HepG2 (cell line): Measurements from ENCODE around the gene MYOC. TPM values are rescaled to one million over a fixed set of nuclear protein-coding genes. Genes with fewer than 3 reads are reported as not detected.

Source experiments
- ATAC-seq: fragments of 200-7000 bp; cut with Tn5 transposase; 3 replicates; pipeline ENCODE4 v1.9.1; 2020; ENCODE audit warnings: mild to moderate bottlenecking, moderate library complexity
- BruUV-seq: library from RNA; stranded (reverse); fragments of 400-500 nt; replicated peaks from 2 replicates; lab custom pipeline; 2021; lab: Mats Ljungman, UMichigan
- CTCF ChIA-PET: fragments of 300-600 bp; formaldehyde crosslinking; extraction: SDS; loops from one replicate; lab custom pipeline; 2021; ENCODE audit warnings: low total read pairs, inconsistent platforms, low intra/inter-chr PET ratio; lab: Yijun Ruan, JAX
- POLR2A ChIA-PET: fragments of 350-600 bp; sonication (Branson Sonifier 250); formaldehyde crosslinking; loops from one replicate; lab custom pipeline; 2020; ENCODE audit warnings: antibody characterized with exemption, inconsistent platforms; lab: Yijun Ruan, JAX
- DNase-seq: peaks from one replicate; pipeline ENCODE4 v3.0.0-alpha.2; 2015; ENCODE audit warnings: low spot score
- FAIRE-seq: peaks from 3 replicates; lab custom pipeline; 2011; peaks lifted over from hg19 to GRCh38; lab: Jason Lieb, UNC
- H2AFZ ChIP-seq: one replicate; pipeline ENCODE4 v1.6.1; 2011; ENCODE audit warnings: low read length, inconsistent platforms
- H3K27ac ChIP-seq: fragments of 300-600 bp; 3 replicates; pipeline ENCODE4 v1.8.0; 2011; ENCODE audit warnings: mixed run types, mild to moderate bottlenecking, mixed read lengths, low read length, inconsistent platforms; ENCODE audit not compliant: insufficient read depth; ENCODE audit errors: extremely low read length
- H3K27me3 ChIP-seq, 2 experiments: fragments of 200-600 bp in 1 of 2; 2 replicates in 1 of 2; 3 replicates in 1 of 2; pipeline versions ENCODE4 v1.6.0 to v1.8.0; 2011; ENCODE audit warnings: low read length in 2 of 2, mild to moderate bottlenecking in 2 of 2, moderate library complexity in 2 of 2, inconsistent platforms in 1 of 2; ENCODE audit not compliant: insufficient read depth in 2 of 2, control insufficient read depth in 1 of 2
- H3K36me3 ChIP-seq, 2 experiments: fragments of 200-600 bp in 1 of 2; replicated peaks in 1 of 2; 2 replicates in 1 of 2; 3 replicates in 1 of 2; pipeline versions ENCODE4 v1.5.1 to v1.8.0; 2011; ENCODE audit warnings: low read length in 2 of 2, inconsistent platforms in 1 of 2; ENCODE audit not compliant: insufficient read depth in 2 of 2, control insufficient read depth in 1 of 2
- H3K4me1 ChIP-seq: 2 replicates; pipeline ENCODE4 v1.5.1; 2012; ENCODE audit warnings: low read length, inconsistent platforms; ENCODE audit not compliant: insufficient read depth
- H3K4me2 ChIP-seq: 2 replicates; pipeline ENCODE4 v1.6.0; 2011; ENCODE audit warnings: low read depth, low read length, inconsistent platforms
- H3K4me3 ChIP-seq, 3 experiments: fragments of 200-600 bp in 1 of 3; sonication (generic), shearing (Covaris generic) in 1 of 3; replicated peaks in 1 of 3; 2 replicates each; pipeline ENCODE4 v1.5.1; 2011 to 2016; ENCODE audit warnings: low read length in 3 of 3, inconsistent platforms in 2 of 3, low read depth in 2 of 3, mild to moderate bottlenecking in 2 of 3, control low read depth in 1 of 3, mixed read lengths in 1 of 3; ENCODE audit not compliant: insufficient read depth in 1 of 3
- H3K79me2 ChIP-seq: one replicate; pipeline ENCODE4 v1.6.1; 2011; ENCODE audit warnings: low read length, inconsistent platforms; ENCODE audit not compliant: insufficient read depth
- H3K9ac ChIP-seq: 2 replicates; pipeline ENCODE4 v1.6.0; 2011; ENCODE audit warnings: mild to moderate bottlenecking, low read depth, low read length, inconsistent platforms; ENCODE audit not compliant: insufficient read depth
- H3K9me3 ChIP-seq: 2 replicates; pipeline ENCODE4 v1.5.1; 2012; ENCODE audit warnings: mild to moderate bottlenecking, low read length
- H4K20me1 ChIP-seq: 2 replicates; pipeline ENCODE4 v1.6.0; 2011; ENCODE audit warnings: inconsistent platforms, mild to moderate bottlenecking, low read length, moderate library complexity; ENCODE audit not compliant: insufficient read depth
- CBX2 ChIP-seq, 2 experiments: fragments of 200-600 bp in 1 of 2; sonication (generic); formaldehyde crosslinking in 1 of 2; IDR thresholded peaks; 2 replicates each; pipeline versions ENCODE4 v1.7.0 to v1.8.1; 2018 to 2022; ENCODE audit warnings: low read depth in 2 of 2, low read length in 1 of 2, mild to moderate bottlenecking in 1 of 2, missing genetic modification reagents in 1 of 2
- DBP ChIP-seq: sonication (generic); formaldehyde crosslinking; IDR thresholded peaks from 2 replicates; pipeline ENCODE4 v1.4.0; 2020; ENCODE audit warnings: missing genetic modification reagents; ENCODE audit errors: not compliant biosample characterization
- JUND ChIP-seq: sonication (generic); formaldehyde crosslinking; IDR thresholded peaks from 2 replicates; pipeline ENCODE4 v1.8.0; 2022; ENCODE audit warnings: mild to moderate bottlenecking, missing genetic modification reagents
- TRIM24 ChIP-seq: sonication (generic); formaldehyde crosslinking; IDR thresholded peaks from 2 replicates; pipeline ENCODE4 v1.8.0; 2022; ENCODE audit warnings: mild to moderate bottlenecking, missing genetic modification reagents
- ZBTB7B ChIP-seq: sonication (generic); formaldehyde crosslinking; IDR thresholded peaks from 2 replicates; pipeline ENCODE4 v1.4.0; 2020; ENCODE audit warnings: missing genetic modification reagents
- ZNF180 ChIP-seq: sonication (generic); formaldehyde crosslinking; IDR thresholded peaks from 2 replicates; pipeline ENCODE4 v1.4.0; 2020; ENCODE audit warnings: low read depth, missing genetic modification reagents, borderline replicate concordance
- ZNF205 ChIP-seq: IDR thresholded peaks from 2 replicates; pipeline ENCODE4 v1.6.1; 2018; ENCODE audit warnings: missing biosample characterization, missing genetic modification reagents
- ZNF333 ChIP-seq: sonication (generic); formaldehyde crosslinking; IDR thresholded peaks from 2 replicates; pipeline ENCODE4 v1.4.0; 2020; ENCODE audit warnings: mild to moderate bottlenecking, missing genetic modification reagents, borderline replicate concordance
- ZNF44 ChIP-seq: sonication (generic); formaldehyde crosslinking; IDR thresholded peaks from 2 replicates; pipeline ENCODE4 v1.5.1; 2020; ENCODE audit warnings: mild to moderate bottlenecking, missing genetic modification reagents
- WGBS: methylation state at CpG from one replicate; pipeline ENCODE4 v1.1.6; 2017; ENCODE audit warnings: low lambda C conversion rate; 5-methylcytosine and 5-hydroxymethylcytosine counted together
- in situ Hi-C: cut with HindIII; loops from 2 replicates; pipeline ENCODE4 v1.10.0; 2017; ENCODE audit warnings: low pct_unique_long_range_greater_than_20kb; ENCODE audit not compliant: extremely low pct_ligation_motif_present
- intact Hi-C: fragments of 100-400 bp; cut with micrococcal nuclease; formaldehyde crosslinking; loops from one replicate; pipeline ENCODE4 v1.10.0; 2022; ENCODE audit not compliant: unreplicated experiment
- polyA plus RNA-seq, 8 experiments: library from polyadenylated mRNA; depleted of rRNA in 3 of 8; stranded (reverse) in 7 of 8; unstranded in 1 of 8; fragments of >200 nt; fragmentation: Illumina TruSeq in 4 of 8; extraction: Trizol in 4 of 8; gene quantifications; 2 replicates each; pipeline versions ENCODE4 v1.2.1 to v1.2.3, GENCODE V29; 2011 to 2016; ENCODE audit warnings: low read depth in 4 of 8, missing spikeins in 1 of 8, mixed read lengths in 1 of 8; ENCODE audit not compliant: insufficient read depth in 1 of 8
- total RNA-seq, 5 experiments: library from RNA; depleted of rRNA; stranded (reverse); fragments of >200 nt; fragmentation: Illumina TruSeq; extraction: Trizol; gene quantifications; 2 replicates each; pipeline ENCODE4 v1.2.3, GENCODE V29; 2016; ENCODE audit warnings: low read depth in 1 of 5

MYOC gene
- total and polyA plus RNA-seq, 2 of the 13 experiments (the other 11 are each of a cell fraction or from before 2014, with no cell fraction given) = not detected

- peaks cover 5% of the 10 kb centered on the region; the same call in 1 of the 2 replicates for H3K4me1 ChIP-seq
- WGBS = 45% methylated on average over 7 of the region's 7 CpGs
- FAIRE-seq = no peak
- H3K4me2 ChIP-seq = no peak within 1 kb of the TSS
- CTCF ChIA-PET = no interaction called here
- H3K9me3 ChIP-seq = no peaks in the 10 kb centered on the region
- ATAC-seq = no peak
- no peaks in the 10 kb centered on the region for H3K79me2 ChIP-seq
- H3K27me3 ChIP-seq = no peaks in the 10 kb centered on the region; a peak in 2 of 5 replicates
- TF ChIP-seq ZNF333 (no peak), ZBTB7B (CRISPR knock-in tag) (no peak), CBX2 (IDR thresholded peaks at IDR 0.05; ENCODE audit: low read depth, low read length) (no peak), CBX2 (CRISPR knock-in tag; IDR thresholded peaks at IDR 0.05; ENCODE audit: low read depth) (no peak), ZNF180 (no peak), DBP (CRISPR knock-in tag) (no peak), JUND (CRISPR knock-in tag) (no peak), ZNF44 (CRISPR knock-in tag) (no peak), ZNF205 (CRISPR knock-in tag) (no peak), TRIM24 (CRISPR knock-in tag) (no peak)
- BruUV-seq = no TSS peak
- no peak within 1 kb of the TSS for H3K4me3 ChIP-seq
- no peaks in the 10 kb centered on the region for H3K36me3 ChIP-seq
- H2AFZ ChIP-seq = no peak within 1 kb of the TSS
- H3K27ac ChIP-seq = no peak within 1 kb of the TSS
- POLR2A ChIA-PET = interaction anchor here (1.0 kb wide), 1 partner anchor 16 kb away, joined by 3 read pairs; no protein-coding TSS in a partner anchor
- no peaks in the 10 kb centered on the region for H4K20me1 ChIP-seq
- no peak for DNase-seq
- H3K9ac ChIP-seq = no peak within 1 kb of the TSS
- in situ Hi-C loops = no loop called here
- intact Hi-C loops = no loop called here
Measured at GRCh38 chr1:171622152-171622462, 30.4 kb downstream of the MYOC start, which contains the start of gene MYOCOS. TSS of gene MYOCOS (plus strand) at chr1:171622243. CDS start at chr1:171623884, 1,641 bp downstream.
